Esophagus squamous epithelium (tissue), 5 donors: Measurements from ENCODE around the gene CLDN12. TPM values are rescaled to one million over a fixed set of nuclear protein-coding genes. Genes with fewer than 3 reads are reported as not detected.
A peak's percentile ranks its signal among the peaks of the same experiment; 100 is the strongest.

Experiments used
- DNase-seq: peaks from one replicate; lab custom pipeline; 2025; lab: John Stamatoyannopoulos, UW
- H3K27ac ChIP-seq, 4 donors: fragments of 200-600 bp; sonication (generic); one replicate each; pipeline ENCODE4 v1.5.1; 2016 to 2019; ENCODE audit warnings: mild to moderate bottlenecking in 1 of 4
- H3K27me3 ChIP-seq, 4 donors: fragments of 200-600 bp; sonication (generic); 1 replicate in 3 of 4; 2 replicates in 1 of 4; pipeline versions ENCODE4 v1.5.1 to v1.6.0; 2017 to 2021; ENCODE audit warnings: antibody characterized with exemption in 1 of 4
- H3K36me3 ChIP-seq, 3 donors: fragments of 200-600 bp; sonication (generic); one replicate each; pipeline ENCODE4 v1.5.1; 2016 to 2019
- H3K4me1 ChIP-seq, 3 donors: fragments of 200-600 bp; sonication (generic); one replicate each; pipeline ENCODE4 v1.5.1; 2017 to 2019
- H3K4me3 ChIP-seq, 4 donors: fragments of 200-600 bp; sonication (generic); 1 replicate in 3 of 4; 2 replicates in 1 of 4; pipeline ENCODE4 v1.5.1; 2016 to 2019; ENCODE audit warnings: mild to moderate bottlenecking in 2 of 4, moderate library complexity in 1 of 4
- H3K9me3 ChIP-seq, 3 donors: fragments of 200-600 bp; sonication (generic); one replicate each; pipeline ENCODE4 v1.5.1; 2016 to 2019
- POLR2A ChIP-seq, 4 donors: fragments of 450-650 bp; IDR thresholded peaks; one replicate each; pipeline ENCODE4 v1.6.1; 2017; ENCODE audit warnings: antibody characterized with exemption in 4 of 4, mild to moderate bottlenecking in 4 of 4, moderate library complexity in 3 of 4
- WGBS, 2 donors: methylation state at CpG; one replicate each; pipeline ENCODE4 v1.1.5; 2018; 5-methylcytosine and 5-hydroxymethylcytosine counted together
- intact Hi-C: fragments of 100-400 bp; cut with DNase I; formaldehyde crosslinking; loops from one replicate; pipeline ENCODE4 v1.15.0; 2022
- total RNA-seq, 4 donors: library from RNA; depleted of rRNA; stranded (reverse); fragments of >200 nt; gene quantifications; one replicate each; pipeline ENCODE4 v1.1.0, GENCODE V29; 2016
- TF ChIP-seq, protein P1 (sequence below), 6 experiments: fragments of 450-650 bp in 4 of 6; fragments of 200-600 bp in 2 of 6; sonication (generic) in 2 of 6; IDR thresholded peaks; one replicate each; pipeline ENCODE4 v1.5.1; 2016 to 2019; ENCODE audit warnings: antibody characterized with exemption in 6 of 6, mild to moderate bottlenecking in 4 of 6, moderate library complexity in 4 of 6
- donor health status: DM: yes; HTN: yes; CAD: no.

Gene CLDN12
- total RNA-seq = 10 to 100 TPM; 13.0 to 24.3 (median 21.2) TPM

DNA sequence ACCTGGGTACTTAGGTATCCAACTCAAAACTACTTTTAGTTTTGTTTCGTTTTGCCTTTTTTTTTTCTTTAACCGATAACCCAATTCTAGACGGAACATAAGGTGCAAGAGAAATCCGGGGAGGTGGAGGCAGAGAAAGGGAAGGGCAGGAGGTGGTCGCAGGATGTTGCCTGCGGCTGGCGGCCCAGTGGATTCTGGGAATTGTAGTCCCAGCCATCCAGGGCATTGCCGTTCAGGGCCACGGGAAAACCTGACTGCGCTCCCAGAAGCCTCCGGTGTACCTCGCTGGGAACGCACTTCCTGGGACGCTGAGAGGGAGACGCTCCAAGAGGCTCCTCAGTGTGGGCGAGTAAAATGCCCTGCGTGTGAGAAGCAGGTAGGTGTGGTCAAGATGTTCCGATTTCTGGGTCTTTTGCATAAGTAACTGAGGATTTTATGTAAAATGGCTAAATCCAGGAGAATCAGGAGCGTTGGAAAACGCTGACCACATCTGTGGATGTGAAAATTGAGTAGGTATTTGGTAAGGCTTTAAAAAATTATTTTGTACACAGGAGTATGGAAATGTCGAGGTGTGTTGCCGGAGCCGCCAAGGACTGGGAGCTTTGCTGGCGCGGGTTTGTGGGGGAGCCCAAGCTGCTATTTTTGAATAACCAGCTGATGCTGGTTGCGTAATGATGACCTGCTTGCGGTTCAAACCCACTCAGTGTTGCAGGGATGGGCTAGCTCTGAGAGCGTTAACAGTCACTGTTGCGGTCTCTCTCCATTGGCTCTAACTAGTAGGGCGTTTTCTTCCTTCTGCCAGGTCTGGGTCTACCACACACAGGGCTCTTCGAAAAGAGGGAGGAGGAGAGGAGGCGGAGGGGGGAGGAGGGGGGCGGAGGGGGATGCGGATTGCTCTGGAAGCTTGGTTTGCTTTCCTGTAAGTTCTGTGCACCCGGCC lies at the start of gene CLDN12:
CLDN12 (plus strand) TSS at position 288 of the 940 bp plus-strand sequence. CDS start 9,216 bp downstream, outside the sequence.
- 0% methylated on average over 20 to 25 of the region's 35 CpGs for WGBS, 2 donors
- no peaks in the 10 kb centered on the region for H3K27me3 ChIP-seq
- H3K4me1 ChIP-seq = peaks cover 0 to 22% (median 0%) of the 10 kb centered on the region in 3 donors
- H3K4me3 ChIP-seq = peak within 1 kb of the TSS; percentile 53 to 79 (median 66)
- peaks cover 0 to 35% (median 0%) of the 10 kb centered on the region in 3 donors for H3K36me3 ChIP-seq
- peak in 2 of 4 donors; percentile 30 to 64 for TF ChIP-seq POLR2A (IDR thresholded peaks at IDR 0.05)
- TF ChIP-seq, protein P1, sequence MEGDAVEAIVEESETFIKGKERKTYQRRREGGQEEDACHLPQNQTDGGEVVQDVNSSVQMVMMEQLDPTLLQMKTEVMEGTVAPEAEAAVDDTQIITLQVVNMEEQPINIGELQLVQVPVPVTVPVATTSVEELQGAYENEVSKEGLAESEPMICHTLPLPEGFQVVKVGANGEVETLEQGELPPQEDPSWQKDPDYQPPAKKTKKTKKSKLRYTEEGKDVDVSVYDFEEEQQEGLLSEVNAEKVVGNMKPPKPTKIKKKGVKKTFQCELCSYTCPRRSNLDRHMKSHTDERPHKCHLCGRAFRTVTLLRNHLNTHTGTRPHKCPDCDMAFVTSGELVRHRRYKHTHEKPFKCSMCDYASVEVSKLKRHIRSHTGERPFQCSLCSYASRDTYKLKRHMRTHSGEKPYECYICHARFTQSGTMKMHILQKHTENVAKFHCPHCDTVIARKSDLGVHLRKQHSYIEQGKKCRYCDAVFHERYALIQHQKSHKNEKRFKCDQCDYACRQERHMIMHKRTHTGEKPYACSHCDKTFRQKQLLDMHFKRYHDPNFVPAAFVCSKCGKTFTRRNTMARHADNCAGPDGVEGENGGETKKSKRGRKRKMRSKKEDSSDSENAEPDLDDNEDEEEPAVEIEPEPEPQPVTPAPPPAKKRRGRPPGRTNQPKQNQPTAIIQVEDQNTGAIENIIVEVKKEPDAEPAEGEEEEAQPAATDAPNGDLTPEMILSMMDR (IDR thresholded peaks at IDR 0.05) = peak in 2 of 6 experiments; percentile 4 to 17
- DNase-seq = peak; percentile 7
- peak within 1 kb of the TSS; percentile 84 to 95 (median 90) for H3K27ac ChIP-seq
- H3K9me3 ChIP-seq = peaks cover 0 to 3% (median 2%) of the 10 kb centered on the region in 3 donors
- intact Hi-C loops = no loop called here

DNA sequence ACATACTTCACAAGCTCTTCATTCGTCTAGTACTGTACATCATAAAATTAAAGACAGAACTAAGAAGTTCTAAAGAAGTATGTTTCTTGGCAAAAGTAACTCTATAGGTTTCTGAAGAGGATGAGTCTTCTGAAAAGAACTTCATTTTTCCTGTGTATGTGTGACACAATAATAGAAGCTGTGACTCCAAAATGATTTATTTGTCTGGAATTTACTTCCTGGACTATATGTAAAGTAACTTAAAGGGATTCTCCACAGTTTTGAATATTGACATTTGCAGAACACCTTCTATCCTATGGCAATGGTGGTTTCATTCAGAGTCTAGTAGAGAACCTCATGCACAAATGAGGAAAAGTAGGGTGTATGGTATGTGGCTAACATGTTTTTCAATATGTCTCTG lies 19.8 kb upstream of the CLDN12 start:
- no peak for DNase-seq
- no peaks in the 10 kb centered on the region for H3K4me1 ChIP-seq
- intact Hi-C loops = no loop called here
- 36 to 75% methylated on average over 1 of the region's 1 CpG for WGBS, 2 donors
- H3K4me3 ChIP-seq = no peak overlapping the region
- H3K9me3 ChIP-seq = no peaks in the 10 kb centered on the region
- TF ChIP-seq, protein P1 (IDR thresholded peaks at IDR 0.05) = no peak
- no peak for TF ChIP-seq POLR2A (IDR thresholded peaks at IDR 0.05)
- no peak overlapping the region for H3K27ac ChIP-seq
- H3K27me3 ChIP-seq = no peaks in the 10 kb centered on the region
- H3K36me3 ChIP-seq = peaks cover 0 to 89% (median 22%) of the 10 kb centered on the region in 3 donors

GRCh38 chr7:90383861-90384260 lies 19.4 kb upstream of the CLDN12 start:
- no peaks in the 10 kb centered on the region for H3K4me1 ChIP-seq
- no peak overlapping the region for H3K4me3 ChIP-seq
- WGBS, 2 donors = 72 to 80% methylated on average over 3 of the region's 3 CpGs
- no peaks in the 10 kb centered on the region for H3K9me3 ChIP-seq
- H3K27ac ChIP-seq = no peak overlapping the region
- no peaks in the 10 kb centered on the region for H3K27me3 ChIP-seq
- TF ChIP-seq, protein P1 (IDR thresholded peaks at IDR 0.05) = no peak
- TF ChIP-seq POLR2A (IDR thresholded peaks at IDR 0.05) = no peak
- intact Hi-C loops = no loop called here
- peaks cover 0 to 85% (median 18%) of the 10 kb centered on the region in 3 donors for H3K36me3 ChIP-seq
- DNase-seq = no peak

DNA sequence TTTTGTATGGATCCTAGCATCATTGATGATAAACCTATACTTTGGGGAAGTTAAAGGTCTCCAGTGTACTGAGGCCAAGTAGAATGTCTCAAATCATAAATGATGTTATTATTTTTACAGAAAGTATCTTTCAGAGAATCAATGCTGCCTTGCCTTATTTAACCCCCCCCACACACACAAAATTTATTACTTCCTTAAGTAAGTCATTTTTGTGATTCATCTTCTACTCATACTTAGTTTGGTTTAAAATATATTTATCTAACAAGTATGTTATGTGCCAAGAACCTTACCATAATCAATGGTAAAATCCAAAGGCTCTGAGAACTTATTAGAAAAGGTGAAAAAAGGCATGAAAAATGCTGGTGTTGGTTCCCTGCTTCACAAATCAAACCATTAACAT lies 18.8 kb upstream of the CLDN12 start:
- H3K27me3 ChIP-seq = no peaks in the 10 kb centered on the region
- no peaks in the 10 kb centered on the region for H3K4me1 ChIP-seq
- intact Hi-C loops = no loop called here
- H3K27ac ChIP-seq = no peak overlapping the region
- H3K36me3 ChIP-seq = peaks cover 0 to 79% (median 13%) of the 10 kb centered on the region in 3 donors
- no peak overlapping the region for H3K4me3 ChIP-seq
- DNase-seq = no peak
- H3K9me3 ChIP-seq = no peaks in the 10 kb centered on the region
- no peak for TF ChIP-seq POLR2A (IDR thresholded peaks at IDR 0.05)
- TF ChIP-seq, protein P1 (IDR thresholded peaks at IDR 0.05) = no peak
